HG03060 (cell line): Measurements from ENCODE around the gene DNMBP.
"Not testable (repeated sequence)": the region's sequence is repeated elsewhere in the genome, so short reads cannot be mapped to it uniquely, and the experiment has no call there.

Experiments used
- ATAC-seq: cut with Tn5 transposase; IDR thresholded peaks from one replicate; pipeline ENCODE4 v1.9.1; 2021; ENCODE audit warnings: low read depth, moderate number of reproducible peaks; ENCODE audit not compliant: unreplicated experiment

The DNMBP gene

DNA sequence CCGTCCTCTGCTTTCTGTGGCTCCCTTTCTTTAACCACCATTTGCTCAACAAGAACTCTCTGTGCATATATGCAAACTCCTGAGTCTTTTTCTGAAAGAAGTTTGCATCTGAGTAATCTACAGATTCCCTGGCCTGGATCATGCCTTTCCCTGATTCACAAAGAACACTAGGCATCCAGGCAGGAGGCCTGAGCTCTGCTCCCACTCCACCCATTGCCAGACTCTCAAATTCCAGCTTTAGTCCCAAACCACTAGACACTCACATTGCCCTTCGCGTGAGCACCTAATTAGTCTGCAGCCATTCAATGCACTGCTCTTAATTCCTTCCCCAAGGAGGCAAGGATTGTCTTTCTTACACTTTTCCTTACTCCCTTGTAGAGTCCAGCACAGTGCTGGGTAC is 166.4 kb downstream of the DNMBP start:
- no peak for ATAC-seq

GRCh38 chr10:99841746-99842145 is 168.0 kb downstream of the DNMBP start:
- no peak for ATAC-seq

DNA sequence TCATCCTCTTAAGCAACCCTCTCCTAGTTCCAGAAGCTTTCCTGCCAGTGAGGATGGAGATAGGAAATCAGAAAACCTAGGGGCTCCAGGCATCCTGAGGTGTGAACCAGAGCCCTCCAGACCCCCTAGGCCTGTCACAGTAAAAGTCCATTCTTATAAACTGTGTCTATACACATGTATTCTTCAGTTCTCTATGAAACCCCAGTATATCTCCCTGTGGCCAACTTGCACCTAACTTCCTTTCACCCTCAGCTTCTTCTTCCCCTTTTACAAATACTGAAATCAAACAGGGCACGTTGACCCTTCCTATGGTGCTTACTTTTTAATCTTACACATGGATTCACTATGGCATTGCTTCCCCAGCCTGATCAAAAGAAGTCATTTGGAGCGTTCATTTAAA is 168.9 kb downstream of the DNMBP start:
- not testable (repeated sequence) for ATAC-seq

DNA sequence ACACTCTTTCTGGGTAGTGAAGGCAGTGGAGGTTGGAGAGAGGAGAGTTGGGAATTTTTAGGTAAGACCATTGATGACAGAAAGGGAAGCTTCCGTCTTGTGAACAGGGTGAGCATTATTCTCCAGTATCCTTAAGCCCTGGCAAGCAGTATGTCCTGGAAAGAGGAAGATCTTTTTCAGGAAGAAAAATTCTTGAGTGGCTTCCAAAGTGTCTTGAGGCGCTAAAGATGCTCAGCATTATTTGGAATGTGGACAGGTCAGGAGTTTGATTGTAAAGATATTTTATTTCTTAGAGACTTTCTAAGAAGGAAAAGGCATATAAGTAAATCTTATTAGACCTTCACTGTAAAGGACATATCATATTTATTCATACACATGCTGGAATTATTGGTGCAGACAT is 173.0 kb downstream of the DNMBP start:
- no peak for ATAC-seq

DNA sequence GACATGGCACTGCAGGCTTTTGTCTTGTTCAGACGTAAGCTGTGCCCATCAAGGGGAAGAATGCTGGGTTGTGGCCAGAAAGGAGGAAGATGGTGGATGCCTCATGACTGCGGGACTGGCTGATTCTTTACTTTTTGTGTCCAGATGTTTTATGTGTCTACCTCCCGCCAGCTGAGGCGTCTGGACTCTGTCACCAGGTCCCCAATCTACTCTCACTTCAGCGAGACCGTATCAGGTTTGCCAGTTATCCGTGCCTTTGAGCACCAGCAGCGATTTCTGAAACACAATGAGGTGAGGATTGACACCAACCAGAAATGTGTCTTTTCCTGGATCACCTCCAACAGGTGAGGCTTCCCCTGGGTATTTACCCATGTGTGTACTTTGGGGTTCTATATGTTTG is 173.8 kb downstream of the DNMBP start:
- ATAC-seq, result no peak

DNA sequence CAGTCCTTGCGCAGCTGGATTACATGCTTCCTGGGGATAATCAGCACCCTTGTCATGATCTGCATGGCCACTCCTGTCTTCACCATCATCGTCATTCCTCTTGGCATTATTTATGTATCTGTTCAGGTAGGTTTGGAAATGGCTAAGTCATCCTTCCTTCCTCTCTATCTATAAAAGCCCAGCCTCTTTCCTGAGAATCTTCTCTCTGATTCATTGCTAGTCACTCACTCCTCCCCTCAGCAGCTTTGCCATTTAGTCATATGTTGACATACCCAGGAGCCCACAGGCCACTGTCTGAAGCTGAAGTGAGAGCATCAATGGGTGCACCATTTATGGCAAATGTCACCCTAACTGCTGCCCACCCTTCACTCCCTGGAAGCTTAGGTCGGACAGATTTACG is 175.3 kb downstream of the DNMBP start:
- ATAC-seq, result no peak

DNA sequence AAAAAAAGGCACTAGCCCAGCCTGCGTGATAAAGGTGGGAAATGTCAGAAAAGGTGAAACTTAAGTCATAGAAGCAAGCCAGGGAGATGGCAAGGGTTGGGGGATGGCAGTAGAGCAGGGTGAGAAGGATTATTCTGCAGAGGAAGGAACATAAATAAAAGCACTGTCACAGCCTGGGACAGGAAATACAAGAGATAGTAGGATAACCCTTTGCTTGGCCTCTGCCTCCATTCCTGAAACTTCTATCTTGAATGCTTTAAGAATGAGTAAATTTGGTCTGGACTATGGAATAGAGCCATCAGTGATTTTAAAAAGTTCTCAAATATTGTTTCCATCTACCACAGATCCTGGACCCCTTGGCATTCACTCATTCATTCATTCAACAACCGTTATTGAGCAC is 177.3 kb downstream of the DNMBP start:
- ATAC-seq, result no peak

- no peak for ATAC-seq
Observed at GRCh38 chr10:99828464-99828863, 181.3 kb downstream of the DNMBP start.

GRCh38 chr10:99827936-99828335 is 181.8 kb downstream of the DNMBP start:
- ATAC-seq, result no peak
